CD4-positive, alpha-beta T cell treated with Interleukin-4 for 1 hour (primary cell): ENCODE results near the gene FRMD4B.
A peak's percentile ranks its signal among the peaks of the same experiment; 100 is the strongest.

Experiments used
- DNase-seq, 2 donors: peaks; one replicate each; pipeline ENCODE4 v3.0.0-alpha.2; 2020 to 2022

FRMD4B gene

GRCh38 chr3:69200384-69201068 lies 185.4 kb downstream of the FRMD4B start:
- DNase-seq, result peak in 1 of 2 donors; percentile 44

- DNase-seq, result peak in 1 of 2 donors; percentile 41
These were observed 185.9 kb downstream of the FRMD4B start for GRCh38 chr3:69199942-69200341.

GRCh38 chr3:69197922-69198530 lies 187.9 kb downstream of the FRMD4B start:
- DNase-seq, result peak; percentile 54 to 70

- no peak for DNase-seq
These were observed 188.4 kb downstream of the FRMD4B start for GRCh38 chr3:69197455-69197854.

GRCh38 chr3:69196876-69197275 lies 189.0 kb downstream of the FRMD4B start:
- DNase-seq, result no peak

GRCh38 chr3:69194431-69195165 lies 191.3 kb downstream of the FRMD4B start:
- no peak for DNase-seq

GRCh38 chr3:69193749-69194148 lies 192.1 kb downstream of the FRMD4B start:
- no peak for DNase-seq

- DNase-seq, result no peak
These were observed 194.4 kb downstream of the FRMD4B start for GRCh38 chr3:69191516-69191915.

GRCh38 chr3:69189487-69189886 lies 196.4 kb downstream of the FRMD4B start:
- DNase-seq, result no peak

GRCh38 chr3:69186575-69187093 lies 199.3 kb downstream of the FRMD4B start:
- DNase-seq, result no peak

- no peak for DNase-seq
These were observed 203.1 kb downstream of the FRMD4B start for GRCh38 chr3:69182588-69183316.

- DNase-seq, result no peak
These were observed 204.2 kb downstream of the FRMD4B start for GRCh38 chr3:69181592-69182211.

- no peak for DNase-seq
These were observed 204.9 kb downstream of the FRMD4B start for GRCh38 chr3:69180869-69181591.

GRCh38 chr3:69179740-69180372 lies 206.0 kb downstream of the FRMD4B start:
- no peak for DNase-seq

GRCh38 chr3:69178838-69179739 lies 206.8 kb downstream of the FRMD4B start:
- DNase-seq, result no peak

- DNase-seq, result no peak
These were observed 207.8 kb downstream of the FRMD4B start for GRCh38 chr3:69178082-69178481.

- DNase-seq, result no peak
These were observed 210.8 kb downstream of the FRMD4B start for GRCh38 chr3:69174871-69175737.

- no peak for DNase-seq
These were observed 211.4 kb downstream of the FRMD4B start for GRCh38 chr3:69174445-69174844.

- no peak for DNase-seq
These were observed 213.8 kb downstream of the FRMD4B start for GRCh38 chr3:69172058-69172457.
